LNCaP clone FGC (cell line): ENCODE measurements around the gene FBXO21.

ENCODE experiments used
- DNase-seq: peaks from one replicate; pipeline ENCODE4 v3.0.0-alpha.2; 2011; ENCODE audit warnings: low read depth
- H3K4me3 ChIP-seq: 2 replicates; pipeline ENCODE4 v1.5.1; 2011; ENCODE audit warnings: mild to moderate bottlenecking, low read depth, low read length, control low read depth
- TF ChIP-seq, protein P1 (sequence below): IDR thresholded peaks from 2 replicates; pipeline ENCODE4 v1.5.1; 2012; ENCODE audit warnings: mild to moderate bottlenecking; ENCODE audit not compliant: control insufficient read depth, insufficient read depth; ENCODE audit errors: extremely low read depth

The FBXO21 gene

DNA sequence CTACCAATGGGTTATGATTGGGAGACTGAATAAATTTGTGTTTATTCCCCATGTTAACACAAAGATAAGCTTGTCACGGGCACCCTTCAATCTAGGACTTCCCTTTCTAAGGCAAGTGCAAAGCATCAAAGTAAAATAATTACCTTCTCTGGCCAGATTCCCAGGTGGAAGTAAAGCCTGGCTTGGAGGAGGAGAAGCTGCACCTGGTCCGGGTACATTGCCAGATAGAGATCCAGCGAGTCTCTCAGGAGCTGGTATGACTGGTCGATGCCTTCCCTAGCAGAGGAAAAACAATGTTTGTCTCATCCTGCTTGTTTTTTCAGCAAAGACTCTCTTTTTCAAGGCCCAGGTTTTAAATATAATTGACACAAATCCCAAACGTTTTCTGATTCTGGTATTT, 24.9 kb downstream of the FBXO21 start:
- peak; percentile 86 for DNase-seq
- TF ChIP-seq, protein P1, sequence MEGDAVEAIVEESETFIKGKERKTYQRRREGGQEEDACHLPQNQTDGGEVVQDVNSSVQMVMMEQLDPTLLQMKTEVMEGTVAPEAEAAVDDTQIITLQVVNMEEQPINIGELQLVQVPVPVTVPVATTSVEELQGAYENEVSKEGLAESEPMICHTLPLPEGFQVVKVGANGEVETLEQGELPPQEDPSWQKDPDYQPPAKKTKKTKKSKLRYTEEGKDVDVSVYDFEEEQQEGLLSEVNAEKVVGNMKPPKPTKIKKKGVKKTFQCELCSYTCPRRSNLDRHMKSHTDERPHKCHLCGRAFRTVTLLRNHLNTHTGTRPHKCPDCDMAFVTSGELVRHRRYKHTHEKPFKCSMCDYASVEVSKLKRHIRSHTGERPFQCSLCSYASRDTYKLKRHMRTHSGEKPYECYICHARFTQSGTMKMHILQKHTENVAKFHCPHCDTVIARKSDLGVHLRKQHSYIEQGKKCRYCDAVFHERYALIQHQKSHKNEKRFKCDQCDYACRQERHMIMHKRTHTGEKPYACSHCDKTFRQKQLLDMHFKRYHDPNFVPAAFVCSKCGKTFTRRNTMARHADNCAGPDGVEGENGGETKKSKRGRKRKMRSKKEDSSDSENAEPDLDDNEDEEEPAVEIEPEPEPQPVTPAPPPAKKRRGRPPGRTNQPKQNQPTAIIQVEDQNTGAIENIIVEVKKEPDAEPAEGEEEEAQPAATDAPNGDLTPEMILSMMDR = no peak
- H3K4me3 ChIP-seq = no peak overlapping the region

DNA sequence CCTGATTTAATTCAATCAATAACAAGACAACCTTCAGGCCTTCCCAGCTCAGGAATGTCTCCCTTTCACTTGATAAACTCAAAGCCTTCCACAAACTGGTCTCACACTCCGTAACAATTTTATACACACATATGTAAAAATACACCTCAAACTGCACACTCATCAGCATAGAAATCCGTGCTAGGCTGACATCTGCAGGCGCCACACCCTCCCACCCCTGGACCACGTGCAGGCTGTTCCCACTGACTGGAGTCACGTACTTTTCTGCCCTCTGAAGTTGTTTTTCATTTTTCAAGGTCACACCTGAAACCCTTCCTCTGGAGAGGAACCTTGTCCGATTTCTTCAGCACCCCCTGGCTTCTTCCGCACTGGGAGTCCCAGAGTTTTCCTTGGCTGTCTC, 27.6 kb downstream of the FBXO21 start:
- no peak overlapping the region for H3K4me3 ChIP-seq
- no peak for DNase-seq
- TF ChIP-seq, protein P1 = no peak

DNA sequence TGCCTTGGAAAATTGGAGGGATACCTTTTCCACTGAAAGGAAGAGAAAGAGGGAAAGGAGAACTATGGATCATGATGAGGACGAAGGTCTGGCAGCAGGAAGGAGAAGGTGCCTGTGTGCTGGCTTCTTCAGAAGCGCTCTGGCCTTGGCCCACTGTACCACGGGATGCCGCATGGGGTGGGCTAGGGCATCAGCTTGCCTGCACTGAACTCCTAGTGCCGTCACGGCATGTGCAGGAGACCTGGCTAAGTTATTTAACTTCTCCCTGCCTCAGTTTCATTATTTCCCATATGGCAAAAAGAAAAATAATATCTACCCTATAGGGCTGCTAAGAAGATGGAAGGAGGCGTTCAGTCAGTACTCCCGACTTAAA, 28.1 kb downstream of the FBXO21 start:
- H3K4me3 ChIP-seq = no peak overlapping the region
- DNase-seq = no peak
- TF ChIP-seq, protein P1 = no peak

GRCh38 chr12:117161460-117162166, 28.7 kb downstream of the FBXO21 start:
- no peak for DNase-seq
- TF ChIP-seq, protein P1 = no peak
- no peak overlapping the region for H3K4me3 ChIP-seq

- TF ChIP-seq, protein P1 = no peak
- no peak for DNase-seq
- no peak overlapping the region for H3K4me3 ChIP-seq
Measured at GRCh38 chr12:117159674-117160073, 30.6 kb downstream of the FBXO21 start.

DNA sequence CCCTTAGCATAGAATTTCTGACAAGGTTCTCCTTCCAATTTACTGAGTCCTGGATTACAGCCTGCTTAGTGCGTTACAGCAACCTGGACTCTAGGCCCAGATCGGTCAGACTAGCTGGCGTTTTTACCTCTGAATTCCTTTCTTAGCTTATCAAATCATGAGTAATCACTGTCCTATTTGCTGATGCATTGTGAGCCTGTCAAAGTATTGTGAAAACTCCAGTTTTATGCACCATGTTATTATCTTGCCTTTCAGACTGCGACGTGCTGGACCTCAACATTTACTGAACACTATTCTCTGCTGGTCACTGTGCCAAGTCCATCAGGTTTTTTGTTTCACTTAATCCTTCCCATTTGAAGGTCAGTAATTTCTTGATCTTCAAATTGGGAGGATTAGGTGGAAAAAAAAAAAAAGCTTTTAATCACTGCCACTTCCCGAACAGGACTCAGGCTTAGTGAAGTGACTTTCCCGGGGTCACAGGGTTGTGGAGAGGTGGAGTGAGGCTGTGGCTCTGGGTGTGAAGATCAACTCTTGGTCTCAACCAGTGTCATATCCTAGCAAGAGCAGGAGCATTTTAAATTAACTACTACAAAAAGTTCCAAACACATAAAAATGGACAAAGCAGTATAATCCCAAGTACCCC, 31.2 kb downstream of the FBXO21 start:
- H3K4me3 ChIP-seq = no peak overlapping the region
- no peak for DNase-seq
- TF ChIP-seq, protein P1 = no peak
